Heart right ventricle (tissue), 16 donors: ENCODE measurements around the gene LASP1NB.

ENCODE experiments used
- ATAC-seq, 8 donors: fragments of 200-7000 bp; cut with Tn5 transposase; one replicate each; pipeline ENCODE4 v1.9.1; 2020; ENCODE audit warnings: mild to moderate bottlenecking in 8 of 8, moderate library complexity in 8 of 8, moderate number of reproducible peaks in 1 of 8
- DNase-seq, 2 donors: peaks; one replicate each; pipeline ENCODE4 v3.0.0-alpha.2; 2020
- H3K27ac ChIP-seq, 10 donors: fragments of 200-600 bp; sonication (generic) in 2 of 10; one replicate each; pipeline versions ENCODE4 v1.5.0 to v1.8.0; 2020 to 2022; ENCODE audit warnings: mild to moderate bottlenecking in 3 of 10
- H3K27me3 ChIP-seq, 7 donors: fragments of 200-600 bp; one replicate each; pipeline ENCODE4 v1.8.0; 2021 to 2022; ENCODE audit warnings: mild to moderate bottlenecking in 2 of 7
- H3K36me3 ChIP-seq, 9 donors: fragments of 200-600 bp; sonication (generic) in 1 of 9; one replicate each; pipeline versions ENCODE4 v1.5.0 to v1.8.0; 2020 to 2022; ENCODE audit warnings: mild to moderate bottlenecking in 2 of 9
- H3K4me1 ChIP-seq, 9 donors: fragments of 200-600 bp; sonication (generic) in 1 of 9; one replicate each; pipeline versions ENCODE4 v1.5.0 to v1.8.0; 2020 to 2022; ENCODE audit warnings: mild to moderate bottlenecking in 4 of 9
- H3K4me3 ChIP-seq, 10 donors: fragments of 200-600 bp; sonication (generic) in 2 of 10; one replicate each; pipeline versions ENCODE4 v1.5.0 to v1.8.0; 2020 to 2022; ENCODE audit warnings: mild to moderate bottlenecking in 7 of 10, moderate library complexity in 2 of 10
- H3K9me3 ChIP-seq, 11 donors: fragments of 200-600 bp in 10 of 11; sonication (generic) in 2 of 11; one replicate each; pipeline versions ENCODE4 v1.5.0 to v1.8.0; 2013 to 2022; ENCODE audit warnings: mild to moderate bottlenecking in 2 of 11, control low read depth in 1 of 11, moderate library complexity in 1 of 11
- CTCF ChIP-seq, 9 donors: fragments of 200-600 bp; sonication (generic) in 2 of 9; IDR thresholded peaks; one replicate each; pipeline versions ENCODE4 v1.5.0 to v1.8.0; 2021 to 2022; ENCODE audit warnings: antibody characterized with exemption in 9 of 9, mild to moderate bottlenecking in 5 of 9, moderate library complexity in 1 of 9
- WGBS, 2 donors: extraction: QIAGEN DNeasy Blood & Tissue Kit; methylation state at CpG; one replicate each; pipeline ENCODE4 v1.1.7; 2013; ENCODE audit warnings: inconsistent platforms in 1 of 2; 5-methylcytosine and 5-hydroxymethylcytosine counted together
- intact Hi-C, 10 donors: fragments of 100-400 bp; cut with DNase I; formaldehyde crosslinking; loops; one replicate each; pipeline versions ENCODE4 v1.11.1 to v1.14.2; 2022
- donor health status: Arrhythmogenic right ventricular cardiomyopathy.
- donor health status: ischemic (EF 13 %, LVEDD 7.1; RV severe dilation, severe dysfunction).
- donor health status: healthy with polysubstance abuse.
- donor health status: DM: no; HTN: yes; CAD: no.
- donor health status: DM: no; HTN: no; CAD: no.
- donor health status: ischemic (EF 25% LVEDD 6.9; RV normal size, moderate dysfunction).
- donor health status: ischemic (EF 25% LVEDD 5.7; RV mildly dilated, moderate dysfunction).
- donor health status: healthy.
- donor health status: DM: yes; HTN: yes; CAD: no.
- donor health status: Ischemic cardiomyopathy.
- donor health status: ischemic (EF 35%, LVEDD 5.7; RV mildly dilated, moderate dysfunction).
- donor health status: nonischemic (EF 11% LVEDD 7.7; RV severe dilation, severe dysfunction).
- donor health status: DM: yes; HTN: yes; CAD: no.
- donor health status: PGD.
- donor health status: ischemic (EF 29% LVEDD 5.4; RV normal size, mild dysfunction).
- donor health status: nonischemic (EF 23%, LVEDD 6.1; RV moderate dilation, normal function).

The LASP1NB gene

GRCh38 chr17:38890410-38890746, 35.0 kb upstream of the LASP1NB start:
- Histone ChIP-seq H3K27me3 (no peaks in the 10 kb centered on the region), H3K27ac (peak overlapping the region in 2 of 10 donors; percentile 43 to 58), H3K9me3 (no peaks in the 10 kb centered on the region), H3K36me3 (peaks cover 0 to 91% (median 32%) of the 10 kb centered on the region in 9 donors), H3K4me1 (peaks cover 10 to 87% (median 44%) of the 10 kb centered on the region in 9 donors), H3K4me3 (no peak overlapping the region)
- WGBS, 2 donors, result 88 to 91% methylated on average over 8 of the region's 8 CpGs
- intact Hi-C loops, result no loop called here
- no peak for TF ChIP-seq CTCF (IDR thresholded peaks at IDR 0.05)
- DNase-seq (no peak), ATAC-seq (no peak)

DNA sequence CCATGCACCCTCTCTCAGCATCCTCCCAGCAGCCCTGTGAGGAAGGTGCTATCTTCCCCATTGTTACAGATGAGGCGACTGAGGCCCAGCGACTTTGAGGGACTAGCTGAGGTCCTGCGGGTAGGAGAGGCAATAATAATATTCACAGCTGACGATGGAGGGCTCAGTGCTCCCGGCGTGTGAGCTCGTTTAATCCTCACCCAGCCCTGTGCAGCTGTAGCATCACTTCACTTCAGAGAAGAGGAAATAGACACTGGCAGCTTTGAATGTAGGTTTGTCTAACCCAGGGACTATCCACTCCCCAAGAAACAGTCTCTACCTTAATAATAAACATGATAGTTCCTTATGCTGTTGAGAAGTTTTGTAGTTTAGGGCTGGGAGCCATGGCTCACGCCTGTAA, 34.0 kb upstream of the LASP1NB start:
- no peak overlapping the region for H3K4me3 ChIP-seq
- no peak for TF ChIP-seq CTCF (IDR thresholded peaks at IDR 0.05)
- peaks cover 7 to 87% (median 44%) of the 10 kb centered on the region in 9 donors for H3K4me1 ChIP-seq
- 82 to 90% methylated on average over 8 of the region's 8 CpGs for WGBS, 2 donors
- DNase-seq (no peak), ATAC-seq (no peak)
- intact Hi-C loops, result no loop called here
- H3K27me3 ChIP-seq, result no peaks in the 10 kb centered on the region
- peak overlapping the region in 2 of 10 donors; percentile 15 to 58 for H3K27ac ChIP-seq
- peaks cover 0 to 92% (median 32%) of the 10 kb centered on the region in 9 donors for H3K36me3 ChIP-seq
- H3K9me3 ChIP-seq, result no peaks in the 10 kb centered on the region

DNA sequence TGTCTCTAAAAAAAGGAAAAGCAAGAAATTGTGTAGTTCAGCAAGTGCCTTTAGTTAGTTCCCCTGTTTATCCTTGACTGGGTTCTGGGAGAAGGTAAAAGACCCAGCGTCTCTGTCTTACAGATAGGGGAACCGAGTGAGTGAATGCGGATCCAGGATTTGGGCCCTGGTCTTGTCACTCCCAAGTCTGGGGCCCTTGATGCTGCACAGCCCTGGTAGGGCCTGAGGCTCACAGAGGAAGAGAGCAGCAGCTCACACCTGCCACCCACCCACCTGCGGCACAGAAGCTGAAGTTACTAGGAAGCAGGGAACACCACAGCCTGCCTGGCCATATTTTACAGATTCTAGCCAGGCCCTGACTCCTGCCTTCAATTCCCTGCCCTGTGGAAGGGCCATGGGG, 33.3 kb upstream of the LASP1NB start:
- intact Hi-C loops, result no loop called here
- peaks cover 0 to 92% (median 35%) of the 10 kb centered on the region in 9 donors for H3K36me3 ChIP-seq
- no peaks in the 10 kb centered on the region for H3K27me3 ChIP-seq
- 88 to 92% methylated on average over 4 of the region's 4 CpGs for WGBS, 2 donors
- peak overlapping the region in 2 of 10 donors; percentile 15 to 58 for H3K27ac ChIP-seq
- DNase-seq (no peak), ATAC-seq (no peak)
- no peak overlapping the region for H3K4me3 ChIP-seq
- no peaks in the 10 kb centered on the region for H3K9me3 ChIP-seq
- H3K4me1 ChIP-seq, result peaks cover 12 to 87% (median 45%) of the 10 kb centered on the region in 9 donors
- no peak for TF ChIP-seq CTCF (IDR thresholded peaks at IDR 0.05)

DNA sequence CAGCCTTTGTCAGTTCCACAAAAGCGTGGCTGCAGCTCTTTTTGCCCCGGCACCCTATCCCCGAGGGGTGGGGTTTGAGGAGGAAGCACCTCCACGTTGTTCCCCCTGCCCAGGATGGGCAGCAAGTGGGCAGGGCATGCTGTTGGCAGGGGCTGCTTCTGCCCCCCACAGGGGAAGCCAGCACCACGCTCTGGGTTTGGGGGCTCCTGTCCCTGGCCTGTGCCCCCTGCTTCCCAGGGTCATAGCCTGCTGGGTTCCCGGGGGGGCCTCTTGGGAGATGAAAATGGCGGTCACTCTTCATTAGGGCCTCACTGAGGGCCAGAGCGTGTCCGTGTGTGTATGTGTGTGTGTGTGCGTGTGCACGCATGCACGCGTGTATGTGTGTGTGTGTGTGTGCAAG, 32.8 kb upstream of the LASP1NB start:
- H3K9me3 ChIP-seq, result no peaks in the 10 kb centered on the region
- WGBS, 2 donors, result 84 to 86% methylated on average over 13 of the region's 13 CpGs
- DNase-seq, result no peak
- no peak for TF ChIP-seq CTCF (IDR thresholded peaks at IDR 0.05)
- intact Hi-C loops, result no loop called here
- no peak overlapping the region for H3K4me3 ChIP-seq
- peaks cover 0 to 88% (median 33%) of the 10 kb centered on the region in 9 donors for H3K36me3 ChIP-seq
- H3K27me3 ChIP-seq, result no peaks in the 10 kb centered on the region
- peaks cover 17 to 87% (median 48%) of the 10 kb centered on the region in 9 donors for H3K4me1 ChIP-seq
- no peak for ATAC-seq
- H3K27ac ChIP-seq, result peak overlapping the region in 1 of 10 donors; percentile 89
